Stimulated activated CD8-positive, alpha-beta memory T cell treated with anti-CD3 and anti-CD28 coated beads, Interleukin-7, amount 100 ng/mL, for 24 hours (primary cell): ENCODE data around the gene ABCG4.
"Not testable (repeated sequence)": the region's sequence is repeated elsewhere in the genome, so short reads cannot be mapped to it uniquely, and the experiment has no call there.

Source experiments
- DNase-seq: peaks from one replicate; pipeline ENCODE4 v3.0.0-alpha.2; 2020; ENCODE audit warnings: low read depth

ABCG4 gene

GRCh38 chr11:119184399-119184798 lies 35.5 kb downstream of the ABCG4 start:
- not testable (repeated sequence) for DNase-seq

GRCh38 chr11:119185981-119186634 lies 37.3 kb downstream of the ABCG4 start:
- no peak for DNase-seq

GRCh38 chr11:119187123-119187892 lies 38.5 kb downstream of the ABCG4 start:
- no peak for DNase-seq

GRCh38 chr11:119188067-119188466 lies 39.2 kb downstream of the ABCG4 start:
- no peak for DNase-seq

- DNase-seq = no peak
Observed at GRCh38 chr11:119188887-119189286, 40.0 kb downstream of the ABCG4 start.

- no peak for DNase-seq
Observed at GRCh38 chr11:119189393-119189792, 40.5 kb downstream of the ABCG4 start.

- no peak for DNase-seq
Observed at GRCh38 chr11:119190531-119190930, 41.7 kb downstream of the ABCG4 start.

- not testable (repeated sequence) for DNase-seq
Observed at GRCh38 chr11:119191265-119191664, 42.4 kb downstream of the ABCG4 start.

GRCh38 chr11:119192111-119192510 lies 43.3 kb downstream of the ABCG4 start:
- DNase-seq = no peak

GRCh38 chr11:119193001-119193400 lies 44.1 kb downstream of the ABCG4 start:
- DNase-seq = no peak

- DNase-seq = no peak
Observed at GRCh38 chr11:119193626-119194025, 44.8 kb downstream of the ABCG4 start.

GRCh38 chr11:119194811-119195440 lies 46.1 kb downstream of the ABCG4 start:
- no peak for DNase-seq

- DNase-seq = no peak
Observed at GRCh38 chr11:119195680-119196079, 46.8 kb downstream of the ABCG4 start.

- peak; percentile 13 for DNase-seq
Observed at GRCh38 chr11:119196833-119197483, 48.1 kb downstream of the ABCG4 start.

- no peak for DNase-seq
Observed at GRCh38 chr11:119198925-119199324, 50.1 kb downstream of the ABCG4 start.

- DNase-seq = not testable (repeated sequence)
Observed at GRCh38 chr11:119201236-119201635, 52.4 kb downstream of the ABCG4 start.

GRCh38 chr11:119202554-119202953 lies 53.7 kb downstream of the ABCG4 start:
- DNase-seq = no peak

- DNase-seq = no peak
Observed at GRCh38 chr11:119204066-119204465, 55.2 kb downstream of the ABCG4 start.

- no peak for DNase-seq
Observed at GRCh38 chr11:119205080-119205479, 56.2 kb downstream of the ABCG4 start.

GRCh38 chr11:119205574-119206510 lies 57.0 kb downstream of the ABCG4 start, which contains the start of gene CBL:
Gene CBL, plus strand, starts transcription at chr11:119206339. Its CDS starts 79 bp downstream, at chr11:119206418.
- peak; percentile 98 for DNase-seq
